DOHH2 (cell line): ENCODE data around the gene MID1.

Experiments
- H3F3A ChIP-seq: fragments of 200-600 bp; sonication (generic), shearing (Covaris generic); 2 replicates; pipeline ENCODE4 v1.6.0; 2016; ENCODE audit warnings: antibody characterized with exemption, mild to moderate bottlenecking; ENCODE audit not compliant: control insufficient read depth, insufficient read depth
- H3K27ac ChIP-seq: fragments of 200-600 bp; sonication (generic); 2 replicates; pipeline ENCODE4 v1.5.1; 2014; ENCODE audit warnings: low read depth, mild to moderate bottlenecking, low read length, moderate library complexity
- H3K27me3 ChIP-seq: fragments of 200-600 bp; sonication (generic); 2 replicates; pipeline ENCODE4 v1.6.1; 2014; ENCODE audit warnings: mild to moderate bottlenecking, low read length, mixed read lengths; ENCODE audit not compliant: control insufficient read depth
- H3K36me3 ChIP-seq: fragments of 200-600 bp; sonication (generic); 2 replicates; pipeline ENCODE4 v1.6.1; 2014; ENCODE audit warnings: mild to moderate bottlenecking, low read length, moderate library complexity, mixed read lengths; ENCODE audit not compliant: control insufficient read depth
- H3K4me1 ChIP-seq: fragments of 200-600 bp; sonication (generic); 2 replicates; pipeline ENCODE4 v1.6.1; 2014; ENCODE audit warnings: mild to moderate bottlenecking, low read length, mixed read lengths; ENCODE audit not compliant: control insufficient read depth
- H3K4me2 ChIP-seq: fragments of 200-600 bp; sonication (generic); 2 replicates; pipeline ENCODE4 v1.6.0; 2014; ENCODE audit warnings: mild to moderate bottlenecking, low read length, moderate library complexity
- H3K4me3 ChIP-seq: fragments of 200-600 bp; sonication (generic); 2 replicates; pipeline ENCODE4 v1.5.1; 2014; ENCODE audit warnings: mild to moderate bottlenecking, low read length, mixed read lengths
- H3K79me2 ChIP-seq: fragments of 200-600 bp; sonication (generic); 2 replicates; pipeline ENCODE4 v1.6.1; 2014; ENCODE audit warnings: mild to moderate bottlenecking, low read length, mixed read lengths; ENCODE audit not compliant: control insufficient read depth
- H3K9me2 ChIP-seq: fragments of 200-600 bp; sonication (generic); replicated peaks from 2 replicates; pipeline ENCODE4 v1.6.1; 2014; ENCODE audit warnings: mild to moderate bottlenecking, low read length, mixed read lengths; ENCODE audit not compliant: control insufficient read depth
- H3K9me3 ChIP-seq: fragments of 200-600 bp; sonication (generic); 2 replicates; pipeline ENCODE4 v1.6.1; 2014; ENCODE audit warnings: antibody characterized with exemption, low read length, mixed read lengths; ENCODE audit not compliant: control insufficient read depth, insufficient read depth
- H4K20me1 ChIP-seq: fragments of 200-600 bp; sonication (generic); 2 replicates; pipeline ENCODE4 v1.6.0; 2014; ENCODE audit warnings: low read depth, mild to moderate bottlenecking, antibody characterized with exemption, low read length, moderate library complexity; ENCODE audit not compliant: control insufficient read depth, insufficient read depth
- EZH2phosphoT487 ChIP-seq: fragments of 200-600 bp; sonication (generic); IDR thresholded peaks from 2 replicates; pipeline ENCODE4 v1.6.1; 2017; ENCODE audit warnings: borderline replicate concordance, mild to moderate bottlenecking, antibody characterized with exemption, low read length, moderate library complexity, mixed read lengths
- TF ChIP-seq, protein P1 (sequence below): fragments of 200-600 bp; sonication (generic); IDR thresholded peaks from one replicate; pipeline ENCODE4 v1.5.1; 2014; ENCODE audit warnings: antibody characterized with exemption, mild to moderate bottlenecking, low read depth, low read length; ENCODE audit not compliant: poor library complexity, severe bottlenecking

Gene MID1

DNA sequence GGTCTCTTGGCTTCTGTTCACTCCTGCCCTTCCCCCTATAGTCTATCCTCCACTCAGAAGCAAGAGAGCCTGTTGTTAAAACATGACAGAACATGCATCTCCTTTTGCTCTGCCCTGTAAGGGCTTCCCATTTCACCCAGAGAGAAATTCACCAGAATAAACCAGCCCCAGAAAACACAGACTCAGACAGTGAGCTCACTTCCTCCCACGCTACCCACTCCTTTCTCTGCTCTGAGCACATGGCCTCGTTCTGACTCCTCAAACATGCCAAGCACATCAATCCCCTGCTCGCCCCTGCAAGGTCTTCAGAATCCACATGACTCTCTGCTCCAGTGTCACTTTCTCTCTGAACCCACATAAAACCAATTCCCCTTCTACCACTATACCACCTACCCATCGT is 50.4 kb downstream of the MID1 start:
- TF ChIP-seq, protein P1, sequence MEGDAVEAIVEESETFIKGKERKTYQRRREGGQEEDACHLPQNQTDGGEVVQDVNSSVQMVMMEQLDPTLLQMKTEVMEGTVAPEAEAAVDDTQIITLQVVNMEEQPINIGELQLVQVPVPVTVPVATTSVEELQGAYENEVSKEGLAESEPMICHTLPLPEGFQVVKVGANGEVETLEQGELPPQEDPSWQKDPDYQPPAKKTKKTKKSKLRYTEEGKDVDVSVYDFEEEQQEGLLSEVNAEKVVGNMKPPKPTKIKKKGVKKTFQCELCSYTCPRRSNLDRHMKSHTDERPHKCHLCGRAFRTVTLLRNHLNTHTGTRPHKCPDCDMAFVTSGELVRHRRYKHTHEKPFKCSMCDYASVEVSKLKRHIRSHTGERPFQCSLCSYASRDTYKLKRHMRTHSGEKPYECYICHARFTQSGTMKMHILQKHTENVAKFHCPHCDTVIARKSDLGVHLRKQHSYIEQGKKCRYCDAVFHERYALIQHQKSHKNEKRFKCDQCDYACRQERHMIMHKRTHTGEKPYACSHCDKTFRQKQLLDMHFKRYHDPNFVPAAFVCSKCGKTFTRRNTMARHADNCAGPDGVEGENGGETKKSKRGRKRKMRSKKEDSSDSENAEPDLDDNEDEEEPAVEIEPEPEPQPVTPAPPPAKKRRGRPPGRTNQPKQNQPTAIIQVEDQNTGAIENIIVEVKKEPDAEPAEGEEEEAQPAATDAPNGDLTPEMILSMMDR = no peak
- TF ChIP-seq EZH2phosphoT487 = no peak
- Histone ChIP-seq H3F3A (no peaks in the 10 kb centered on the region), H3K27ac (no peak overlapping the region), H3K79me2 (no peaks in the 10 kb centered on the region), H3K4me3 (no peak overlapping the region), H3K4me2 (no peak overlapping the region), H3K9me3 (no peaks in the 10 kb centered on the region), H4K20me1 (no peaks in the 10 kb centered on the region), H3K36me3 (no peaks in the 10 kb centered on the region), H3K27me3 (no peaks in the 10 kb centered on the region), H3K4me1 (no peaks in the 10 kb centered on the region), H3K9me2 (no peaks in the 10 kb centered on the region)

DNA sequence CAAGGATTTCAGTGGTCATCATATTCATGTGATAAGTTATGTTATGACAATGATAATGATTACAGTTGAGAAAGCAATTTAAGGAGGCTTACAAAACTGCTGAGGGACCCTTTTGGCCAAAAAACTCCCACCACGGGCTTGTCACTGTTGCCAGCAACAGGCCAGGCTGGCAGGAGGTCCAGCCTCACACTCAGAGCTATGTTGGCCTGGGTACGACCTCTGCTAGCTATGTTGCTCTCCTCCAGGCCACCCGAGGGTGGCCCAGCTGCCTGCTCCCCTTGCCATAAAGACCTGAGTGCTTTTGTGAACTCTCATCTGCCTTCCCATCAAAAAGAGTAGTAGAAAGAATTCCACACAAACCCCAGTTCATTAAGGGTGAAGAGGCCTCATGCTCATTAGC is 52.0 kb downstream of the MID1 start:
- no peaks in the 10 kb centered on the region for H3K4me1 ChIP-seq
- H3K27me3 ChIP-seq = no peaks in the 10 kb centered on the region
- no peaks in the 10 kb centered on the region for H3F3A ChIP-seq
- TF ChIP-seq, protein P1 = no peak
- TF ChIP-seq EZH2phosphoT487 = no peak
- H3K36me3 ChIP-seq = no peaks in the 10 kb centered on the region
- H4K20me1 ChIP-seq = no peaks in the 10 kb centered on the region
- no peak overlapping the region for H3K4me2 ChIP-seq
- no peaks in the 10 kb centered on the region for H3K9me3 ChIP-seq
- H3K27ac ChIP-seq = no peak overlapping the region
- no peaks in the 10 kb centered on the region for H3K9me2 ChIP-seq
- H3K4me3 ChIP-seq = no peak overlapping the region
- H3K79me2 ChIP-seq = no peaks in the 10 kb centered on the region

DNA sequence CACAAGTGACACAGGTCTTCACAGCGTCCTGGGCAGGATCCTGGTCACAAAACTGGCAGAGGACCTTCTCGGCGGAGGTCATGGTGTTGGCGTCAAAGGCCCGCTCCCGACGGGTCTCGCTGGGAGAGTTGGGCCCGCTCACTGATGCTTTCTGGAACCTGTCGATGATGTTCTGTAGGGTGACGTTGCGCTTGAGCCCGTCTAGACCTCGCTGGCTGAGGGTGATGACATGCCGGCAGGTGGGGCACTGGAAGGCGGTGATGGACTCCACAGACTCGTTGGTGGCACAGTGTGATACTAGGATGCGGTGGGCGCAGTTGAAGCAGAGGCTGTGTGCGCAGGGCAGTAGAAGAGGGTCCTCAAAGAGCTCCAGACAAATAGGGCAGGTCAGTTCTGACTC is 53.2 kb downstream of the MID1 start:
- Histone ChIP-seq H3K4me2 (no peak overlapping the region), H3K27ac (no peak overlapping the region), H3F3A (no peaks in the 10 kb centered on the region), H3K9me3 (no peaks in the 10 kb centered on the region), H3K4me3 (no peak overlapping the region), H3K27me3 (no peaks in the 10 kb centered on the region), H3K36me3 (no peaks in the 10 kb centered on the region), H4K20me1 (no peaks in the 10 kb centered on the region), H3K9me2 (no peaks in the 10 kb centered on the region), H3K4me1 (no peaks in the 10 kb centered on the region), H3K79me2 (no peaks in the 10 kb centered on the region)
- TF ChIP-seq, protein P1 = no peak
- no peak for TF ChIP-seq EZH2phosphoT487

DNA sequence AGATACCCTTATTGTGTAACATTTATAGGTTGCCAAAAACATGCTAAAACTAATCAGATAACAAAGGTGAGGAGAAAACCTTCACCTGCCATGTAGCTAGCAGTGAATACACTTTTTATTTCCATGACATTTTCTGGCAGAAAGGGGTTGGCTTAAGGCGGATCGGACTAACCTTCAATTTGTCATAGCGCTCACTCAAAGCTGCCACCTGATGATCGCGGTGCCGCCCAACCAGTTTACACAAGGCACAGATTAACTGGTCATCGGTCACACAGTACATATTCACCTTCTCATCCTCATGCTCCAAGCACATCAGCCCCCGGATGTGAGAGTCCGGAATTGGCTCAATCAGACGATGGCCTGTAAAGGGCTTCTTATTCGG is 53.7 kb downstream of the MID1 start:
- no peaks in the 10 kb centered on the region for H3K4me1 ChIP-seq
- no peaks in the 10 kb centered on the region for H4K20me1 ChIP-seq
- H3K4me2 ChIP-seq = no peak overlapping the region
- H3K9me2 ChIP-seq = no peaks in the 10 kb centered on the region
- H3K27me3 ChIP-seq = no peaks in the 10 kb centered on the region
- TF ChIP-seq, protein P1 = no peak
- TF ChIP-seq EZH2phosphoT487 = no peak
- H3K36me3 ChIP-seq = no peaks in the 10 kb centered on the region
- H3F3A ChIP-seq = no peaks in the 10 kb centered on the region
- no peak overlapping the region for H3K4me3 ChIP-seq
- H3K27ac ChIP-seq = no peak overlapping the region
- no peaks in the 10 kb centered on the region for H3K79me2 ChIP-seq
- no peaks in the 10 kb centered on the region for H3K9me3 ChIP-seq
